GM19035 (cell line): ENCODE results near the gene NEB.

Experiments
- ATAC-seq: cut with Tn5 transposase; IDR thresholded peaks from one replicate; pipeline ENCODE4 v1.9.1; 2021; ENCODE audit not compliant: unreplicated experiment

NEB gene, protein sequence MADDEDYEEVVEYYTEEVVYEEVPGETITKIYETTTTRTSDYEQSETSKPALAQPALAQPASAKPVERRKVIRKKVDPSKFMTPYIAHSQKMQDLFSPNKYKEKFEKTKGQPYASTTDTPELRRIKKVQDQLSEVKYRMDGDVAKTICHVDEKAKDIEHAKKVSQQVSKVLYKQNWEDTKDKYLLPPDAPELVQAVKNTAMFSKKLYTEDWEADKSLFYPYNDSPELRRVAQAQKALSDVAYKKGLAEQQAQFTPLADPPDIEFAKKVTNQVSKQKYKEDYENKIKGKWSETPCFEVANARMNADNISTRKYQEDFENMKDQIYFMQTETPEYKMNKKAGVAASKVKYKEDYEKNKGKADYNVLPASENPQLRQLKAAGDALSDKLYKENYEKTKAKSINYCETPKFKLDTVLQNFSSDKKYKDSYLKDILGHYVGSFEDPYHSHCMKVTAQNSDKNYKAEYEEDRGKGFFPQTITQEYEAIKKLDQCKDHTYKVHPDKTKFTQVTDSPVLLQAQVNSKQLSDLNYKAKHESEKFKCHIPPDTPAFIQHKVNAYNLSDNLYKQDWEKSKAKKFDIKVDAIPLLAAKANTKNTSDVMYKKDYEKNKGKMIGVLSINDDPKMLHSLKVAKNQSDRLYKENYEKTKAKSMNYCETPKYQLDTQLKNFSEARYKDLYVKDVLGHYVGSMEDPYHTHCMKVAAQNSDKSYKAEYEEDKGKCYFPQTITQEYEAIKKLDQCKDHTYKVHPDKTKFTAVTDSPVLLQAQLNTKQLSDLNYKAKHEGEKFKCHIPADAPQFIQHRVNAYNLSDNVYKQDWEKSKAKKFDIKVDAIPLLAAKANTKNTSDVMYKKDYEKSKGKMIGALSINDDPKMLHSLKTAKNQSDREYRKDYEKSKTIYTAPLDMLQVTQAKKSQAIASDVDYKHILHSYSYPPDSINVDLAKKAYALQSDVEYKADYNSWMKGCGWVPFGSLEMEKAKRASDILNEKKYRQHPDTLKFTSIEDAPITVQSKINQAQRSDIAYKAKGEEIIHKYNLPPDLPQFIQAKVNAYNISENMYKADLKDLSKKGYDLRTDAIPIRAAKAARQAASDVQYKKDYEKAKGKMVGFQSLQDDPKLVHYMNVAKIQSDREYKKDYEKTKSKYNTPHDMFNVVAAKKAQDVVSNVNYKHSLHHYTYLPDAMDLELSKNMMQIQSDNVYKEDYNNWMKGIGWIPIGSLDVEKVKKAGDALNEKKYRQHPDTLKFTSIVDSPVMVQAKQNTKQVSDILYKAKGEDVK (N-terminal part only)

DNA sequence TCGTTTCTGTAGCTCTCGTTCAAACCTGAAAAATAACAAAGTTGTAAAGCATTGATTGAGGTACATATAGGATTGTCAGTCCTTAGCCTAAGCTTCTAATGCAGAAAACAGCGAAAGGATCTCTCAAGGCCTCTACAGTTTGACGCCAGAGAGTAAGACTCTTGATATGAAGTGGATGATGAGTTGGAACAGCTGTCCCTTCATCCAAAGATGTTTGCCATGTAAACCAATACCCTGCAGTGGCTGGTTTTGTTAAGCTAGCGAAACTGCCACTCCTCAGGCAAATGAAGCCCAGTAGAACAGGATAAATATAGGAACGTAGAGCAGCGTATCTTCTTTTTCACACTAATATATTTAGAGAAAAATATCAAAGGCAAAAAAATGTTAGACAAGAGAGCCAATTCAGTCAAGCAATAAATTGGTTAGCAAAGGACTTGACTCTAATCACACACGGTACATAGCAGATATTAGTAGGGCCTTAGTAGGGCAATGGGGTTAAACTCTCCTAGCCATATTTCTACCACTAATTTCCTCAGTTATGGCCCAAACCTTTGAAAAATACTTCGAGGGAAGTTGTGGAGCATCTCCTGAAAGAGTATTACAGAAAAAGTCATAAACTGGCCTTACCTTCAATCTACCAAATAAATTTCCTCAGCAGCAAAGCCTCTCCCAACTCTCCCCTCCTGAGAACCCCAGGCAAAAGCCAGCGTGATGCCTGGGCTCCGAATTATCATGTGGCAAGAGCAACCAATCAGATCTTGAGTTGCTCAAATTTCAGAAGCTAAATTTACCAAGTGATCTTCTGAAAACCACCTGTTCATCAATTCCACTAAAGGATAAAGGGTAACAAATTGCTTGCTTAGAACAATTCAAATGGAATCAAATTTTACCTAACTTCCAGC, at the start of gene NEB:
NEB (minus strand) TSS at position 706 of the 902 bp plus-strand sequence. CDS start 1,320 bp downstream, outside the sequence.
- no peak for ATAC-seq

DNA sequence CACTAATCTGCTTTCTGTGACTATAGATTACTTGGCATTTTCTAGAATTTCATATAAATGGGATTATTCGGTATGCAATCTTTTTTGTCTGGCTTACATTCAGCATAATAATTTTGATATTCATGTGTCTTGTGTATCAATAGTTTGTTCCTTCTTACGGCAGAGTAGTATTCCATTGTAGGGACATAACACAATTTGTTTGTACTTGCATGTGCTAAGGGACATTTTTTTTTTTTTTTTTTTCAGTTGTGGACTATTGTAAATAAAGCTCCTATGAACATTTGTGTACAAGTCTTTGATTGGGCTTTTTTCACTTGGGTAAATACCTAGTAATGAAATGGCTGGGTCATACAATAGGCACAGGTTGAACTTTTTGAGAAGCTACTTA, 48.9 kb upstream of the NEB start:
- ATAC-seq: no peak

DNA sequence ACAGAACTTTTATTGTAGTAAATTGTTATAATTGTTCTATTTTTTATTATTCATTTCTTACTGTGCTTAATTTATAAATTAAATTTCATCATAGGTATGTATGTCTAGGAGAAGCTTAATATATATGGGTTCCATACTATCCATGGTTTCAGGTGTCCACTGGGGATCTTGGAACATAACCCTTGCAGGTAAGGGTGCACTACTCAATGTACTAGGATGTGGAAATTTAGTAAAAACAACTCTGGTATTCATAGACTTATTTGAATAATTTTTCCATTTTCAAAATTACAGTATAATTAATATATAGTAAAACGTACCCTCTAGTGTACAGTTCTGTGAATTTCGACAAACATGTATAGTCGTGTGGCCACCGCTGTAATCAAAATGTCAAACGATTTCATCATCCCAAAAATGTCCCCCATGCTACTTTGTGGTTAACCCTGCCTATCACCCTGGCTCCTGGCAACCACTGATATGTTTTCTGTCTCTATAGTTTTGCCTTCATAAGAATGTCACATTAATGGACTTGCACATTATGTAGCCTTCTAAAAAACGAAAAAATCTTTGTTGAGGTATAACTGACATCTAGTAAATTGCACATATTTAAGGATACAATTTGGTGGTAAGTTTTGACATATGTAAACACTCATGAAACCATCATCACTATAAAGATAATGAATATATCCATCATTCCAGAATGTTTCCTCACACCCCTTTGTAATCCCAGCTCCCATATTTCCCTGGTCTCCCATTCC, 48.3 kb upstream of the NEB start:
- no peak for ATAC-seq

DNA sequence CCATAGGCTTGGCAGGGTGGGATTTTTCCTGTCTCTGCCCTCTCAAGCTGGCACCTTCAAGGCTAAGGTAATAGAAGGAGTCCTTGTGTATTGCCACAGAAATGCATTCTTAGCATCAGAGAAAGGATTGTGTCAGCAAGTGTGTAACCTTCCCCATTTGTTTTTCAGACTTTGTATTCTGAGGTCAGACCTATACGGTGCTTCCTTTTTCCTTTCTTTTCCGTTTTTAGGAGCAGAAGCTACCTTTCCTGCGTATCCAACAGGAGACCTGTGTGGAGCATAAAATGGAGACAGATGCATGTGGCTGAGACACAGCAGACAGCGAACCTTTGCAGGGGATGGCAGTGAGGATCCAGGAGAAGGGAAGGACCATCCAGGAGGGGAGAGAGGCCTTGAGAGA, 47.4 kb upstream of the NEB start:
- ATAC-seq: no peak

DNA sequence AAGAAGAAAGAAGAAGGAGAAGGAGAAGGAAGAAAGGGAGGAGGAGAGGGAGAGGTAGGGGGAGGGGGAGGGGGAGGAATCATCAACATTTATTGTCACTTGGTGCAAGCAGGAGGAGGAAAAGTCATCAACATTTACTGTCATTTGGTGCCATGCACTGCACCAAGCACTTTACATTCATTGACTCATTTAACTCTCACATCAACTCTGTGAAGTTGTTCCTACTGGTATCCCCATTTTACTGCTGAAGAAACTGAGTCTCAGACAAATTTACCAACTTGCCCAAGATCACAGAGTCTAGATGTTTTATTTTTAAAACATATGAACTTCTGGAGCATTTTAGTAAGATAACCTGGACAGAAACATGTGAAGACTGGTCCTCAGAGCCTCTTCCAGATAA, 46.7 kb upstream of the NEB start:
- ATAC-seq: no peak

DNA sequence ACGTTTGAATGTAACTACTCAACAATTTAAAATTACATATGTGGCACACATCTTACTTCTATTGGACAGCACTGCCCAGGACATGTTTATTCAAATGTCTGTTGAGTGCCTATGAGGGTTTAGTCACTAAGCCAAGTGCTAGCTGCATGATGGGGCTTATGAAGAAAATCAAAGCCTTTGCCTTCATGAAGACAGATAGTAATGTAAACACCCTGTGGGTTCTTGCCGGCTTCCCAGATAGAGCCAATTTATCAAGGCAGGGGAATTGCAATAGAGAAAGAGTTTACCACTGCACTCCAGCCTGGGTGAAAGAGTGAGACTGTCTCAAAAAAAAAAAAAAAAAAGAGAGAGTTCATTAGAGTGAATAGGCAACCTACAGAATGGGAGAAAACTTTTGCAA, 43.7 kb upstream of the NEB start:
- ATAC-seq: no peak

DNA sequence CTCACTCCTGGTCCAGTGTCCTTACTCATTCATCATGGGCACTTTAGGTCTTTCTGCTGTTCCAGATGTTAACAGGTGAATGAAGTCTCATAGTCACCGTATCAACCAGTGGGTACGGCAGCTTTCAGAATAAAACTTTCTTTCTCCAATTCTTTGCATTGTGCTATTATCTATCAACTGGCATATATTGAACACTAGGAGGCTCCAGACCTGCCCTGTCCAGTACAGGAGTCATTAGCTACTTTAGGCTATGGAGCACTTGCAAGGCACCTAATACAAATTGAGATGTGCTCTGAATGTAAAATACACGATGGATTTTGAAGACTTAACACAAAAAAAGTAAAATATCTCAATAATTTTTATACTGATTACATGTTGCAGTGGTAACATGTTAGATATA, 43.2 kb upstream of the NEB start:
- no peak for ATAC-seq

DNA sequence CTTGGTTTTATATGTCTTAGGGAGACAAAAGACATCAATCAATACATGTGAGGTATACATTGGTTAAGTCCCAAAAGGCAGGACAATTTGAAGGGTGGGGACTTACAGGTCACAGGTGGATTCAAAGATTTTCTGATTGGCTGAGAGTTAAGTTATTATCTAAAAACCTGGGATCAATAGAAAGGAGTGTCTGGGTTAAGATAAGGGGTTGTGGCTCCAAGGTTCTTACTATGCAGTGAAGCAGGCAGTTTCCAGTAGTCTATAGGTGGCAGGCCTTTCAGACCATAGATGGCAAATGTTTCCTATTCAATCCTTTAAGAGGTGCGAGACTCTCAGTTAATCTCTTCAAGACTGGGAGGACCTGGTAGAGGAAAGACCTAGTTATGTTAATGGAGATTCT, 42.1 kb upstream of the NEB start:
- no peak for ATAC-seq

DNA sequence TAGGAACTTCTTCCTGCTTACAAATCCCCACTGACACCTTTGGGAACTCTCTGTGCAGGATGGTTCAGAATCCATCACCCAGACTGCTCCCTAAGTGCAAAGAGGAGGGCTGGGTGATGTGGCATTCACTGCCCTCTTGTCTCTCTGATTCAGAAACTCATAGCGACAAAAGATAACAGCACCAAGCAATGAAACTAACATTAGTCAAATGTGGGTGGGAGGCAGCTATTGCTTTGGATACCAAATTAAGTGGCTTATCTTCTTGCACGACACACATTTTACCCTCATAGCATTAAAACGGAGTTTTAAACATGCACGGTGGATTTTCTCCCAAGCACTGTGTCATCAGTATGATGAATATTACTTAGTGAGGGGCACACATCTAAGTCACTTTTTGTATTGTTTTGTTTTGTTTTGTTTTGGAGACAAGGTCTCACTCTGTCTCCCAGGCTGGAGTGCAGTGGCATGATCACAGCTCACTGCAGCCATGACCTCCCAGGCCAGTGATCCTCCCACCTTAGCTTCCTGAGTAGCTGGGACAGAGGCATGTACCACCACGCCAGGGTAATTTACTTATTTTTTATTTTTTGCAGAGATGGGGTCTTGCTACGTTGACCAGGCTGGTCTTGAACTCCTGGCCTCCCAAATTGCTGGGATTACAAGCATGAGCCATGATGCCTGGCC, 40.9 kb upstream of the NEB start:
- no peak for ATAC-seq

DNA sequence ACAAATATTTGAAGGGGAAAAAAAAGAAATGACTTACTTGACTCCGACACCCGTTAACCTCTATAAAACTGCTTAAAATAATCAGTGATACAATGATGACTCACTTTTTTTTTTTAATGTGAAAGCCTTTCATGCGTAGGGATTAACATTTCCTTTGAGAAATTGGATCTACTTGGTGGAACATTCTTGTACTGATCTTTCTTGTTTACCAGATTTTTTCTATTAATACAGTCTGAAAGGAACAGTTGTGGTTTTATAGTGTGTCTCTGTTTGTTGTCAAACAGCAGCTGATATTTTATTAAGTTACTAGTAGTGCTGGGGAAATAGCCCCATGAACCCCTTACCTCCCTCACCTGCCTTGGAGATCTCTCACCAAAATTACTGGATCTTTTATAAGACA, 40.2 kb upstream of the NEB start:
- no peak for ATAC-seq

DNA sequence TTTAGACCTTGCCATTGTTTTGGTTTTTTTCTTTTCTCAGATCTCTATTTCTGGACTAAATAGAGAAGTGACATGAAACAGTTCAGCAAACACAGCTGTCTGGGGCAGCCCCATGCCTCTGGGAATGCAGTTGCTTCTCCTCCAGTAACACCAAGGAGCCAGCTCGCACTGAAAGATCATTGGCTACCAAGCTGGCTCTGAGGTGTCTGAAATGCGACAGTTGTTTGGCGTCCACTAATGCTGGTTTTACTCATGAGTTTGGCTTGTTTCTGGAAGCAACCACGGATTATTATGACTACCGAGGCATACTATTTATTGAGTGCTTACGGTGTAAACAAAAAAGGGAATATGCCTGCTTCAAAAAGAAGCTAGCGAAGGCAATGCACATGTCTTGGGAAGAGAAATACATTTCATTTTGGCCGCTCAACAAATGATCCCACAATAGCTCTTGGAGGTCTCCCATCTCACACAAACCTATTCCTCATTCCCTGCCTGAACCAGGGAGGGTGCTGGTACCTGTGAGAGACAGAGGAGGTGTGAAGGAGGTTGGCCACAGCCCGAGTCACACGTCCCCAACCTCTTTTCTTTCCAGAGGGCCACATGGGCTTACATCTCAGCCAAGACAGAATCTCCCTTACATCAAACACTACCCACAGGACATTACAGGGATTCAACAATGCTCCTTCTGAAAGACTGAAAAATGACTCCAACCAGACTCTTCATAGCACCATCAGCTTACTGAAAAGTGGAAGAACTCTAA, 37.5 kb upstream of the NEB start:
- ATAC-seq: peak; percentile 95

DNA sequence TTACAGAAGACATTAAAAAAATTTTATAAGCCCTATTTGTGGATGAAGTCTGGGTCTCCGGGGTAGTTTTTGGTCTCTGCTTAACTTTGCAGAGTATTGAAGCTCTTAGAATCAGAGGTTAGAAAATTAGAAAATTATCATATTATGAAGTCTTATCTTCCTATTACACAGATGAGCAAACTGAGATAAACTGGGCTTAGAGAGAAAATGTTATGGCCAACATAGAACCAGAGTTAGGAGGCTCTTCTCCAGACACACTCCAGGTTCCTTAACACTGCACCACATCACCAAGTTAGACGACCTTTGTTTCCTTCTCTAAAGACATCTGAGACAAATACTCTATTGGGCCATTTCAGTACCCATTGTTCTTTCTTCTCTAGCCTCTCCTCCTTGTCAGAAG, 36.7 kb upstream of the NEB start:
- peak; percentile 25 for ATAC-seq

DNA sequence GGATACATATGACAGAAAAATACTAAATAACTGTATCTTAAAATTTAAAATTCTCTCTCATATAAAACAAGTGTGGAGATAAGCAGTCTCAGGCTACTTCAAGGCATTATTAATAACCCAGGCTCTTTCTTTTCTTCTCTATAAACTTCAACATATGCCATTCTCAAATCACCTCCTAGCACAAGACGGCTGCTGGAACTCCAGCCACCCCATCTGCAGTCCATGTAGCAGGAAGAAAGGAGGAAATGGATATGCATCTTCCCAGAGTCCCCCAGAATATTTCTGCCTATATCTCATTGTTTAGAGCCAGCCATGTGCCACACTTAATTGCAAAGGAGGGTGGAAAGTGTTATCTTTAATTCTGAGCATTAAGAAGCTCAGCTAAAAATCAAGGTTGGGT, 35.3 kb upstream of the NEB start:
- no peak for ATAC-seq

DNA sequence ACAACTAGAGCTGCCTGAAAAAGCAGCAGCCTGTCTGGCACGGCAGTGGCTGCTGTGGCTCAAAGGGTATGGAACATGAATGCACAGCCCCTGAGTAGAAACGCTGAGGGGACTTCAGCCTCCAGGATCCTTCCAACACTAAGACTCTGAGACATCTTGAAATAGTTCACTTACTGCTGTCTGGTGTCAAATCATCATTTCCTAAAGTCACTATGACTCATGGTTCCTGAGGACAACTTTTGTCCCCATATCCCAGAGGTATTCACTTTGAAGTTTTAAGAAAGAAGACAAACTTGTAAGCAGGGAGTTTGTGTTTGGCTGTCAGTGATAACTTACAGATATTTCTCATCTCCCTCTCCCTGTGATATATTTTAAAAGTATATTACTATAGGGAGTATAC, 33.3 kb upstream of the NEB start:
- no peak for ATAC-seq

DNA sequence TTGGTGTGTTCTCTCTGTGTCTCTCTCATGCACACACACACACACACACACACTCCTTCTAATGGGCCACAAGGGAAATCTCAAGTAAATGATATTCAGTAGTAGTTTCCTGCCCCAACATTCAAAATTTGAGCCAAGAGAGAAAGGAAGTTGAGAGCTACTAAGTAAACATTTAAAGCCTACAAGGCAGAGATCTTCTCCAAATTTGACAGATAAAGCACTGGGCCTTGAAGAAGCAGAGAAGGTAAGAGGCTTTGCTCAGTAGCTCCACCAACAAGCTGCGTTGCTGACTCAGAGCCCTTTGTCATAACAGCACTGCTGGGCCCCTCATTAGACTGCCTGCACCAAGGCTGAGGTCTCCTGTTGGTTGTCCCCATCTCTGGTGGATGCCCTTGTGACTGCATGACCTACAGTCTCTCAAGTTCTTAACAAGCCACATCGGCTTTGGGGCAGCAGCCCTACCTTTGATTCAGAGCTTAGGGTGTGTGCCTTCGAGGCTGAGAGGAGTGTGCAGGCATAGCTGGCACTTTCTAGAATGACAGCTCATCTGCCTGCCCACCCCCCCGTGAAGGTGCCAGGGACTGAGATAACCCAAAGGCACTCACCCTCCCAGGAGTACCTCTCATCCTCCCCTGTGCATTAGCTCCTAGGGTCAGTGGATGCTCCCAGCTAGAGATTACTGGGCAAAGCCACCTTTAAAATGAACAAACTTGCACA, 32.3 kb upstream of the NEB start:
- ATAC-seq: peak; percentile 40

DNA sequence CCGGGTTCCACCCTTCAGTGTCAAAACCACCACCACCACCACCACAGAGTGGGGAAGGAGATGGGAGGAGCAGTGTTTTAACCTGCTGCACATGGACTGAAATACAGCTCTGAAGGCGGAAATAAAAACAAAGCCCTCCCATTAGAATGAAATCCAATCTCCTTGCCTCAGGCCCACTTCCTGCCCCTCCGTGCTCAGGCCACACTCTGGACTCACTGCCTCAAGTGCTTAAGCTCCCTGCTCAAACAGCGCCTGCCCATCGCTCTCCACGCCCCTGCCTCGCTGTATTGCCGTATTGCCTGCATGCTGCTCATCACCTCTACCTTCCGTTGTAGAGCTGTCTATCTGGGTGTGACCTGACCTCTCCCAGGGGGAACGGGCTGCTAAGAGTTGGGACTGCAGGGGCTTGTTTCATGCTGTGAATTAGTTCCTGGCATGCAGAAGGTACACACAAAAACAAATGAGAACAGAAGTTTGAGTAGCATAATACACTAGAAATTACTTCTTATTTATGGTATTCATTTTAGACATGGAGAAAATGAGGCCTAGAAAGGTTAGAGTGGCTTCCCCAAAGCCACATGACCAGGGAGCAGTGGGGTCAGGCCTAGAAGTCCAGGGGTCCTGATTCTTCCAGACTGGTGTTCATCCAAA, 31.6 kb upstream of the NEB start:
- ATAC-seq: no peak

DNA sequence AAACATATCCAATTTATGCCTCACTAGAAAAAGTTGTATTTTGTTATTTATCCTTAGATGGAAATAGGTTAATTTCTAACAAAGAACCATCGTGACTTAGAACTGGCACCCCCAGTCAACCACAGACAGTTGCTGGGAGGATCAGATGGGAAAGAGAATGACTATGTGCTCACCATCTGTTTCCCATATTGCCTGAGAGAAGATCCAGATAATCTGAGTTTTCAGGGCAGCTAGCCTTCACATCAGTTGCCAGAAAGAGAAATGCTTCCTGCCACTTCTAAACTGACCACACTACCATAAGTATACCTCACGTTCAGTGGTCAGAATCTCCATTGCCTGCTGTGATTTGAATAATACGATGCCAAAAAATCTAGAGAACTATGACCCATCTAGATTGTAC, 28.4 kb upstream of the NEB start:
- no peak for ATAC-seq
